22Rv1 (cell line): ENCODE measurements around the gene GAREM1.

ENCODE experiments used
- ZFX ChIP-seq: fragments of 450-650 bp; IDR thresholded peaks from 2 replicates; pipeline ENCODE4 v1.6.1; 2017; ENCODE audit warnings: antibody characterized with exemption, borderline replicate concordance
- TF ChIP-seq, protein P1 (sequence below): fragments of 450-650 bp; IDR thresholded peaks from 2 replicates; pipeline ENCODE4 v1.5.1; 2017; ENCODE audit warnings: mild to moderate bottlenecking

- TF ChIP-seq, protein P1, sequence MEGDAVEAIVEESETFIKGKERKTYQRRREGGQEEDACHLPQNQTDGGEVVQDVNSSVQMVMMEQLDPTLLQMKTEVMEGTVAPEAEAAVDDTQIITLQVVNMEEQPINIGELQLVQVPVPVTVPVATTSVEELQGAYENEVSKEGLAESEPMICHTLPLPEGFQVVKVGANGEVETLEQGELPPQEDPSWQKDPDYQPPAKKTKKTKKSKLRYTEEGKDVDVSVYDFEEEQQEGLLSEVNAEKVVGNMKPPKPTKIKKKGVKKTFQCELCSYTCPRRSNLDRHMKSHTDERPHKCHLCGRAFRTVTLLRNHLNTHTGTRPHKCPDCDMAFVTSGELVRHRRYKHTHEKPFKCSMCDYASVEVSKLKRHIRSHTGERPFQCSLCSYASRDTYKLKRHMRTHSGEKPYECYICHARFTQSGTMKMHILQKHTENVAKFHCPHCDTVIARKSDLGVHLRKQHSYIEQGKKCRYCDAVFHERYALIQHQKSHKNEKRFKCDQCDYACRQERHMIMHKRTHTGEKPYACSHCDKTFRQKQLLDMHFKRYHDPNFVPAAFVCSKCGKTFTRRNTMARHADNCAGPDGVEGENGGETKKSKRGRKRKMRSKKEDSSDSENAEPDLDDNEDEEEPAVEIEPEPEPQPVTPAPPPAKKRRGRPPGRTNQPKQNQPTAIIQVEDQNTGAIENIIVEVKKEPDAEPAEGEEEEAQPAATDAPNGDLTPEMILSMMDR = no peak
- TF ChIP-seq ZFX = no peak
Measured at GRCh38 chr18:32315881-32316280, 154.8 kb downstream of the GAREM1 start.
